Measurements from ENCODE around the gene MYLK4. TPM values are rescaled to one million over a fixed set of nuclear protein-coding genes. Genes with fewer than 3 reads are reported as not detected.

Gene MYLK4
- total and polyA plus RNA-seq, 2 of the 13 experiments (the other 11 are each of a cell fraction or from before 2014, with no cell fraction given) = 0.26 to 0.29 TPM

DNA sequence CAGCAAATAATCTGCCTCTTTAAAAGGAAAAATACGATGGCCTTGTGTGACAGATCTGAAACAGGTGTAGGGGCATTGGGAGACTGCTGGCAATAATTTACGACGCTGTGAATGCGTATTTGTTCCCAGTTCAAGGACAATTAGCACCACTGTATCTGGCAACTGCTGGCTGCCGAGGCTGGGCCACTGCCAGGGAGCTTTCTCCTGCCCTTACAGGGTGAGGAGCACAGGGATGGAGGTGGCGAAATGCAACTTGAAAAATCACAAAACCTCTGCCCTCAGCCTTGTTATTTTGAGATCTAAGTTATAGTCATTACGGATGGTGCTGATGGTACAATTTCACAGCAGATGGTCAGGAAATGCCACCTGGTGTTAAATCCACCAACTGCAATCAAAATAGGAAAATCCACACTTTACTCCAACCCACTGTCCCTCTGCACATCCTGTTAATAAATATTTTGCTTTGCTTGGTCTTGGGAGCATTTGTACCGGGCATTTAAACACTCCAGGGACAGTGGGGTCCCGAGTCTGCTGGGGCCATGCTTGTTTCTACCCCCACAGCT is 6.4 kb downstream of the MYLK4 start (continued):
- TF ChIP-seq, protein P1, sequence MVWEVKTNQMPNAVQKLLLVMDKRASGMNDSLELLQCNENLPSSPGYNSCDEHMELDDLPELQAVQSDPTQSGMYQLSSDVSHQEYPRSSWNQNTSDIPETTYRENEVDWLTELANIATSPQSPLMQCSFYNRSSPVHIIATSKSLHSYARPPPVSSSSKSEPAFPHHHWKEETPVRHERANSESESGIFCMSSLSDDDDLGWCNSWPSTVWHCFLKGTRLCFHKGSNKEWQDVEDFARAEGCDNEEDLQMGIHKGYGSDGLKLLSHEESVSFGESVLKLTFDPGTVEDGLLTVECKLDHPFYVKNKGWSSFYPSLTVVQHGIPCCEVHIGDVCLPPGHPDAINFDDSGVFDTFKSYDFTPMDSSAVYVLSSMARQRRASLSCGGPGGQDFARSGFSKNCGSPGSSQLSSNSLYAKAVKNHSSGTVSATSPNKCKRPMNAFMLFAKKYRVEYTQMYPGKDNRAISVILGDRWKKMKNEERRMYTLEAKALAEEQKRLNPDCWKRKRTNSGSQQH (CRISPR knock-in tag; IDR thresholded peaks at IDR 0.05; ENCODE audit: low read depth) = no peak
- TF ChIP-seq, protein P2, sequence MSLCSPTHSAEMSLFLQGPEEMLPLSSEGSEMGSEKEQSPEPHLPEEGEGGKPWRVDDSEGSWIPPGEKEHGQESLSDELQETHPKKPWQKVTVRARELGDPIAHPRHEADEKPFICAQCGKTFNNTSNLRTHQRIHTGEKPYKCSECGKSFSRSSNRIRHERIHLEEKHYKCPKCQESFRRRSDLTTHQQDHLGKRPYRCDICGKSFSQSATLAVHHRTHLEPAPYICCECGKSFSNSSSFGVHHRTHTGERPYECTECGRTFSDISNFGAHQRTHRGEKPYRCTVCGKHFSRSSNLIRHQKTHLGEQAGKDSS (CRISPR knock-in tag; IDR thresholded peaks at IDR 0.05; ENCODE audit: borderline replicate concordance, low read depth) = no peak
- TF ChIP-seq, protein P3, sequence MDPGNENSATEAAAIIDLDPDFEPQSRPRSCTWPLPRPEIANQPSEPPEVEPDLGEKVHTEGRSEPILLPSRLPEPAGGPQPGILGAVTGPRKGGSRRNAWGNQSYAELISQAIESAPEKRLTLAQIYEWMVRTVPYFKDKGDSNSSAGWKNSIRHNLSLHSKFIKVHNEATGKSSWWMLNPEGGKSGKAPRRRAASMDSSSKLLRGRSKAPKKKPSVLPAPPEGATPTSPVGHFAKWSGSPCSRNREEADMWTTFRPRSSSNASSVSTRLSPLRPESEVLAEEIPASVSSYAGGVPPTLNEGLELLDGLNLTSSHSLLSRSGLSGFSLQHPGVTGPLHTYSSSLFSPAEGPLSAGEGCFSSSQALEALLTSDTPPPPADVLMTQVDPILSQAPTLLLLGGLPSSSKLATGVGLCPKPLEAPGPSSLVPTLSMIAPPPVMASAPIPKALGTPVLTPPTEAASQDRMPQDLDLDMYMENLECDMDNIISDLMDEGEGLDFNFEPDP (CRISPR knock-in tag; conservative IDR thresholded peaks at IDR 0.05) = no peak
- TF ChIP-seq ZNF101 (CRISPR knock-in tag; IDR thresholded peaks at IDR 0.05; ENCODE audit: borderline replicate concordance, low read depth) = no peak
- no peak for TF ChIP-seq HNRNPUL1 (IDR thresholded peaks at IDR 0.05; ENCODE audit: low read depth, low read length)
- no peak for TF ChIP-seq ZNF30 (CRISPR knock-in tag; IDR thresholded peaks at IDR 0.05)
- TF ChIP-seq ZMYM3 (CRISPR knock-in tag; IDR thresholded peaks at IDR 0.05) = no peak
- TF ChIP-seq, protein P4, sequence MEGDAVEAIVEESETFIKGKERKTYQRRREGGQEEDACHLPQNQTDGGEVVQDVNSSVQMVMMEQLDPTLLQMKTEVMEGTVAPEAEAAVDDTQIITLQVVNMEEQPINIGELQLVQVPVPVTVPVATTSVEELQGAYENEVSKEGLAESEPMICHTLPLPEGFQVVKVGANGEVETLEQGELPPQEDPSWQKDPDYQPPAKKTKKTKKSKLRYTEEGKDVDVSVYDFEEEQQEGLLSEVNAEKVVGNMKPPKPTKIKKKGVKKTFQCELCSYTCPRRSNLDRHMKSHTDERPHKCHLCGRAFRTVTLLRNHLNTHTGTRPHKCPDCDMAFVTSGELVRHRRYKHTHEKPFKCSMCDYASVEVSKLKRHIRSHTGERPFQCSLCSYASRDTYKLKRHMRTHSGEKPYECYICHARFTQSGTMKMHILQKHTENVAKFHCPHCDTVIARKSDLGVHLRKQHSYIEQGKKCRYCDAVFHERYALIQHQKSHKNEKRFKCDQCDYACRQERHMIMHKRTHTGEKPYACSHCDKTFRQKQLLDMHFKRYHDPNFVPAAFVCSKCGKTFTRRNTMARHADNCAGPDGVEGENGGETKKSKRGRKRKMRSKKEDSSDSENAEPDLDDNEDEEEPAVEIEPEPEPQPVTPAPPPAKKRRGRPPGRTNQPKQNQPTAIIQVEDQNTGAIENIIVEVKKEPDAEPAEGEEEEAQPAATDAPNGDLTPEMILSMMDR (CRISPR knock-in tag; IDR thresholded peaks at IDR 0.05) = 0 out of 2 replicates have a peak, but pooled peaks have one; percentile 20
- TF ChIP-seq, protein P5, sequence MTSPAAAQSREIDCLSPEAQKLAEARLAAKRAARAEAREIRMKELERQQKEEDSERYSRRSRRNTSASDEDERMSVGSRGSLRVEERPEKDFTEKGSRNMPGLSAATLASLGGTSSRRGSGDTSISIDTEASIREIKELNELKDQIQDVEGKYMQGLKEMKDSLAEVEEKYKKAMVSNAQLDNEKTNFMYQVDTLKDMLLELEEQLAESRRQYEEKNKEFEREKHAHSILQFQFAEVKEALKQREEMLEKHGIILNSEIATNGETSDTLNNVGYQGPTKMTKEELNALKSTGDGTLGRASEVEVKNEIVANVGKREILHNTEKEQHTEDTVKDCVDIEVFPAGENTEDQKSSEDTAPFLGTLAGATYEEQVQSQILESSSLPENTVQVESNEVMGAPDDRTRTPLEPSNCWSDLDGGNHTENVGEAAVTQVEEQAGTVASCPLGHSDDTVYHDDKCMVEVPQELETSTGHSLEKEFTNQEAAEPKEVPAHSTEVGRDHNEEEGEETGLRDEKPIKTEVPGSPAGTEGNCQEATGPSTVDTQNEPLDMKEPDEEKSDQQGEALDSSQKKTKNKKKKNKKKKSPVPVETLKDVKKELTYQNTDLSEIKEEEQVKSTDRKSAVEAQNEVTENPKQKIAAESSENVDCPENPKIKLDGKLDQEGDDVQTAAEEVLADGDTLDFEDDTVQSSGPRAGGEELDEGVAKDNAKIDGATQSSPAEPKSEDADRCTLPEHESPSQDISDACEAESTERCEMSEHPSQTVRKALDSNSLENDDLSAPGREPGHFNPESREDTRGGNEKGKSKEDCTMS (CRISPR knock-in tag; conservative IDR thresholded peaks at IDR 0.05) = no peak
- no peak for TF ChIP-seq ZNF562 (CRISPR knock-in tag; IDR thresholded peaks at IDR 0.05; ENCODE audit: borderline replicate concordance)
- TF ChIP-seq, protein P6, sequence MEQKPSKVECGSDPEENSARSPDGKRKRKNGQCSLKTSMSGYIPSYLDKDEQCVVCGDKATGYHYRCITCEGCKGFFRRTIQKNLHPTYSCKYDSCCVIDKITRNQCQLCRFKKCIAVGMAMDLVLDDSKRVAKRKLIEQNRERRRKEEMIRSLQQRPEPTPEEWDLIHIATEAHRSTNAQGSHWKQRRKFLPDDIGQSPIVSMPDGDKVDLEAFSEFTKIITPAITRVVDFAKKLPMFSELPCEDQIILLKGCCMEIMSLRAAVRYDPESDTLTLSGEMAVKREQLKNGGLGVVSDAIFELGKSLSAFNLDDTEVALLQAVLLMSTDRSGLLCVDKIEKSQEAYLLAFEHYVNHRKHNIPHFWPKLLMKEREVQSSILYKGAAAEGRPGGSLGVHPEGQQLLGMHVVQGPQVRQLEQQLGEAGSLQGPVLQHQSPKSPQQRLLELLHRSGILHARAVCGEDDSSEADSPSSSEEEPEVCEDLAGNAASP (CRISPR knock-in tag; IDR thresholded peaks at IDR 0.05; ENCODE audit: borderline replicate concordance) = no peak
- no peak for TF ChIP-seq ZNF253 (CRISPR knock-in tag; IDR thresholded peaks at IDR 0.05; ENCODE audit: borderline replicate concordance)
- TF ChIP-seq ZFAT (CRISPR knock-in tag; conservative IDR thresholded peaks at IDR 0.05) = no peak
- no peak for TF ChIP-seq ZNF10 (CRISPR knock-in tag; IDR thresholded peaks at IDR 0.05; ENCODE audit: borderline replicate concordance, low read depth)
- no peak for TF ChIP-seq PCBP1 (IDR thresholded peaks at IDR 0.05; ENCODE audit: borderline replicate concordance, low read depth, low read length)
- TF ChIP-seq HOXD1 (CRISPR knock-in tag; IDR thresholded peaks at IDR 0.05) = no peak
- peak; percentile 26; the same call in 1 of the 2 replicates for TF ChIP-seq SAP130 (CRISPR knock-in tag; IDR thresholded peaks at IDR 0.05; ENCODE audit: low read depth)

Data from HepG2 (cell line).